HG03571 (cell line): ENCODE measurements around the gene SLC25A34.

Source experiments
- ATAC-seq: cut with Tn5 transposase; IDR thresholded peaks from one replicate; pipeline ENCODE4 v1.9.1; 2021; ENCODE audit not compliant: unreplicated experiment

The SLC25A34 gene

GRCh38 chr1:15732686-15733081, 3.4 kb upstream of the SLC25A34 start:
- ATAC-seq: no peak

GRCh38 chr1:15733218-15733725, 2.8 kb upstream of the SLC25A34 start:
- ATAC-seq: no peak

DNA sequence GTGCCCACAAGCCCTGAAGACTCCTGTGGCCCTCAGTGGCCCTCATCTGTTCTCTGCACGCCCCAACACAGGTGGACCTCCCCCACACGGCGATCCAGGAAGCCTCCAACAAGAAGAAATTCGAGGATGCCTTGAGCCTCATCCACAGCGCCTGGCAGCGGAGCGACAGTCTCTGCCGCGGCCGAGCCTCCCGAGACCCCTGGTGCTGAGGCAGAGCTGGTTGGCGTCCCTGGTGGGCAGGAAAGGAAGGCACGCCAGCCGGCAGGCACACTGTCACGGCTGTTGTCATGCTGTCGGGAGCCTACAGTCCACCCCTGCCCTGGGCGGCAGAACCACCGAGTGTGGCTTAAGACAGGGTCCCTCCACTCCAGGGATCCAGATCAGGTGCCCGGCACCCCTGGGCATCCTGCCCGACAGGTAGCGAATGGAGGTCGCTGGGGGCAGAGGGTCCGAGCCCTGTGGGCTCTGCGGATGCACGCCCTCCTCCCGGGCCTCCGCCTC, 2.3 kb upstream of the SLC25A34 start:
- ATAC-seq: no peak

DNA sequence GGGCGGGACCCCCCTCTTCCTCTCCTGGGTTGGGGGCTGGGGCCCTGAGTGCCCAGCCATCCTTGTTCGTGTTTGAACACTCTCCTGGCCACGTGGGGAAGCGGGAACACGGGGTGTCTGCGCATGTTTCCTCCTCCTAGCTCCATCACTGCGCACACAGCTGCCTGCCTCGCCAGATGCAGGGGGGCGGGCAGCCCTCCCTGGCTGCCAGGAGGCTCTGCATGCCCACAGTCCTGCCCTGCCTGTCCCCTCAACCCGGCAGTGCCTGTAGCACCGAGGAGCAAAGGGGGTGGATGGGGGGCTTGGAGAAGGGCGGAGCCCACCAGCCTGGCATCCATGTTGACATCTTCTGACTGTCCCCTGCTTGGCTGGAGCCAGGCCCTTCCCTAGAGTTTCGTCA, 1.8 kb upstream of the SLC25A34 start:
- no peak for ATAC-seq

- no peak for ATAC-seq
These were observed 1.2 kb upstream of the SLC25A34 start for GRCh38 chr1:15734901-15735300.

GRCh38 chr1:15735304-15736037, 587 bp upstream of the SLC25A34 start:
- no peak for ATAC-seq

DNA sequence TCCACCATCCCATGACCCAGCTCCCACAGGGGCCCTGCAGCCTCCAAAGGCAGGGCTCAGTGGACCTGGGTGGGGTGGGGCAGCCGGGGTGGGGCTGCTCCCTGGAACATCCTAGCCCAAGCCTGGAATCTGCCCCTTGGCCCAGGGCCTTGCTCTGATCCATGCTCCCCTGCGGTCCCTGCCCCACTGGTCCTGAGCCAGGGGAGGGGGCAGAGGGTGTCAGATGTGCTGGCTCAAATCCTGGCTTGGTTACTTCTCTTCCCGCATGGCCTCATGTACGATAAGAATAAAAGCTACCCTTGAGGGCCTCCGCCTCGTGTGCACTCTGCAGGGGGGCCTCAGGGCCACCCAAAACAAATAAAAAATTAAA, 819 bp downstream of the SLC25A34 start:
- ATAC-seq: no peak

DNA sequence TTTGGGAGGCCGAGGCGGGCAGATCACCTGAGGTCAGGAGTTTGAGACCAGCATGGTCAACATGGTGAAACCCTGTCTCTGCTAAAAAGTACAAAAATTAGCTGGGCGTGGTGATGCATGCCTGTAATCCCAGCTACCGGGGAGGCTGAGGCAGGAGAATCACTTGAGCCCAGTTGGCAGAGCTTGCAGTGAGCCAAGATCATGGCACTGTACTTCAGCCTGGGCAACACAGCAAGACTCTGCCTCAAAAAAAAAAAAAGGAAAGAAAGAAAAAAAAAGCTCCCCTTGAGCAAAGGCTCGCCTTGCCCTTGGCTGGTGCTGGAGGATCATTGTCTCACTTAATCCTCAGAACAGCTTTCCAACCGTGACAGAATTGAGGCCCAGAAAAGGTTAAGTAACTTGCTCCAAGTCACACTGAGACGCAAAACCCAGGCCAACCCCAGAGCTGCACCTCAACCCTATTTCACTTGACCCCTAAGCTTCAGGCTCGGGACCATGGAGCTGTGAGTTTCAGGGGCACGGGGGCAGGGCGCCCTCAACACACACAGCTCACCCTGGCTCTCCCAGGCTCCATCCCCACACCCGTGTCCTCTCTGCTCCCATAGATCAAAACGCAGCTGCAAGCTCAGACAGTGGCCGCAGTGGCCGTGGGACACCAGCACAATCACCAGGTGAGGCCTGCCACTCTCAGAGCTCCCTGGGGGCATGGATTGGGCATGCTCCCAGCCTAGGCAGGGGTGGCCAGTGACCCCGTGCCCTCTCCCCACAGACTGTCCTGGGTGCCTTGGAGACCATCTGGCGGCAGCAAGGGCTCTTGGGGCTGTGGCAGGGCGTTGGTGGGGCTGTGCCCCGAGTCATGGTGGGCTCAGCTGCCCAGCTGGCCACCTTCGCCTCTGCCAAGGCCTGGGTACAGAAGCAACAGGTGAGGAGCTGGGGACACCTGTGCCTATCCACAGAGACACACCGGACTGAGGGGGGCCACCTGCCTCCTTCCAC, 1.6 kb downstream of the SLC25A34 start:
- no peak for ATAC-seq

GRCh38 chr1:15738416-15739113, 2.5 kb downstream of the SLC25A34 start:
- no peak for ATAC-seq

DNA sequence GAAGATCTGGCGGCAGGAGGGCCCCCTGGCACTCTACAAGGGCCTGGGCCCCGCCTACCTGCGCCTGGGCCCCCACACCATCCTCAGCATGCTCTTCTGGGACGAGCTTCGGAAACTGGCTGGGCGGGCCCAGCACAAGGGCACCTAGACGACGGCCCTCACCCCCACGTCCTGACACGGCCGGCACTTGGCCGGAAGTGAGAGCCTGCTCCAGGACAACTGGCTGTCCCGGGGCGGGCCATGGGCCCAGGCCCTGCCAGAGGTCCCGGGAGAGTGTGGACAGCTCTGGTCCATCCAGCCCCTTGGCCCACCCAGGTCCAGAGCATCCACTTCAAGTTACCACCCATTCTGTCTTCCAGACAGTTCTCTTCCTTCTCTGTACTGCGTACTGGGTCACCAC, 3.2 kb downstream of the SLC25A34 start:
- ATAC-seq: no peak

DNA sequence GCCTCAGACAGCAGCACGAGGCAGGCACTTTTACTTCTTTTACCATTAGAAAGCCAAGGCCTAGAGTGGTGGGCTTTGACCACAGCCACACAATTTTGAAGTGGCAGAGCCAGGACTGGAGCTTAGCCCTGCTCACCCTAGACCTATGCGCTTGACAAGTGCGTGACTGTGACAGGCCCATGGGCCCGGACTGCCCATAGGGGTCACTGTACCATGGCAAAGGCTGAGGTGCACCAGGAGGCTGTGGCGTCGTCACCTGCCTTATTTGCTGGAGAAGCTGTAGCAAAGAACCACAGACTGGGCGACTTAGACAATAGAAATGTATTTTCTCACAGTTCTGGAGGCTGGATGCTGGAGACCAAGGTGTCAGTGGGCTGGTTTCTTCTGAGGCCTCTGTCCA, 3.7 kb downstream of the SLC25A34 start:
- no peak for ATAC-seq

DNA sequence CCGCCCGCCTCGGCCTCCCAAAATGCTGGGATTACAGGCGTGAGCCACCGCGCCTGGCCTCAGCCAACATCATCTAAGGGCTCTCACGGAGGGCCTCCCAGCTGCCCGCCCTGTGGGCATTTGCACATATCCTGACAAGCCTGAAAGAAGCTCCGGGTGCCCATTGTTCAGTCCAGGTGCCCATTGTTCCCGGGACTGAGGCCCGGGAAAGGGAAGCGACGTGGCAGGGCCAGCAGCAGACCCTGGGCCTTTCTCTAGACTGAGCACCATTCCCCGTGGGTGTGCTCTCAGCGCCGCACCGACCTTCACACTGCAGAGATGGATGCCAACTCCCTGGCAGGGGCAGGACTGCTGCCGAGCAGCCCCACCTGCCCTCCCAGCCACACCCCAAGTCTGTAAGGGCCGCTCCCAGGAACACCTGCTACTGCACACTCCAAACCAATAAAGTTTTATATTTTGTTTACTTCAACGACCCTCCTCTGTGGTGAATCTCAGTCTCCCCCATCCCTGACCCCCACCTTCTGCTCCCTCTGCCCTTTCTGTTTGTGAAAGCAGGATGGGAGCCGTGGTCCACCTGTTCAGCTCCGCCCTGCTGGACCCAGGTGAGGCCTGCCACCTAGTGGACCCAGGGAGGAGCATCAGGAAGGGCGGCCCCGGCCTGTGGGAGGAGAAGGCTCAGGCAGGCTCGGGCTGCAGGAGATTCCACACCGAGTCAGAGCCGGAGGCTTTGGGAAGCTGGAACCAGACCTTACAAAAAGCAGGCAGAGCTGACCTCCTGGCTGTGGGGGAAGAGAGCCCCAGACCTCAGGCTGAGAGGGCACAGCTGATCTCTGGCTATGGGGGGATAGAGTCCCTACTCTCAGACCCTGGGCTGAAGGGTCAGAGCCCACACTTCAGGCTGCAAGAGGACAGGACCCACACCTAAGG, 5.1 kb downstream of the SLC25A34 start:
- ATAC-seq: no peak

GRCh38 chr1:15742339-15742801, 6.3 kb downstream of the SLC25A34 start, which contains the start of gene TMEM82:
TMEM82 (plus strand) TSS chr1:15742499; CDS start chr1:15742560, 61 bp downstream.
- no peak for ATAC-seq

DNA sequence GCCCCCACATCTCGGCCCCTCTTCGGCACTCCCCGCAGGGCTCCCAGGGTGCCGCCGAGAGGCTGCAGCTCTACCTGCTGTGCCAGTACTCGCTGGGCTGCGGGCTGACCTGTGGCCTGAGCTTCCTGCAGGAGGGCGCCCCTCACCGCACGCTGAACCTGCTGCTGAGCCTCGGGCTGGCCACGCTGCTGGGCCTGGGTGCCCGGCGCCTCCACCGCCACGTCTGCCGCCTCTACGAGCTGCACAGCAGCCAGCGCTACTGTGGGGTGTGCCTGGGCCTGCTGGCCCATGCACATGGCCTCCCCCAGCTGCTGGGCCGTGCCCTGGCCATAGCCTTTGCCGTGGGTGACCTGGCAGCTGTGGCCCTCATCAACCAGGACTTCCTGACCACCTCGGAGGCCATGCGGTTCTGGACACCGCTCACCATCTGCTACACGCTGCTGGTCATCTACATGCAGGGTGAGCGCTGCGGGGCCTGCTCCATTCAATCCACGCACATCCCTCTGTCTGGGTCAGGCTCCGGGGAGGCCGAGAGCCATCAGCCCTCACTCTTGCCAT, 8.1 kb downstream of the SLC25A34 start:
- ATAC-seq: no peak

DNA sequence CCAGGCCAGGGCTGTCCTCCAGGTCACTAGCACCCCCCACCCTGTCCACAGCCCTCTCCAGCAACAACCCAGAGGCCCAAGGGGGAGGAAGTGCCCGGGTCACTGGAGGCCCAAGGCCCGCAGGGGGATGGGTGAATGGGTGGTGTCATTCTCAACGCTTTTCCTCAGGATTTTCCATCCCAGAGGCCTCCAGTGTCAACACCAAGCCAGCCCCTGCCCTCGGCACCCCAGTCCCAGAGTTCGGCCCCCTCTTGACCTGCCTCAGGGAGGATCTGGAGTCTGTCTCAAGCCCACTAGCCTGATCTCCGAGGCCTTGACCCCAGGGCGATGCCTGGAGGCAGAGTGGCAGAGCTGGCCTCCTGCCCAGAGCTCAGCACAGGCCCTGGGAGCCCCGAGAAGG, 11.3 kb downstream of the SLC25A34 start:
- ATAC-seq: no peak

- ATAC-seq: no peak
These were observed 12.2 kb downstream of the SLC25A34 start for GRCh38 chr1:15748264-15748663.

- ATAC-seq: no peak
These were observed 12.8 kb downstream of the SLC25A34 start for GRCh38 chr1:15748690-15749398.

GRCh38 chr1:15749399-15750291, 13.6 kb downstream of the SLC25A34 start:
- ATAC-seq: no peak
